ENCODE measurements around the gene OXA1L.
A peak's percentile ranks its signal among the peaks of the same experiment; 100 is the strongest.
"Not testable (repeated sequence)": the region's sequence is repeated elsewhere in the genome, so short reads cannot be mapped to it uniquely, and the experiment has no call there.

Gene OXA1L

DNA sequence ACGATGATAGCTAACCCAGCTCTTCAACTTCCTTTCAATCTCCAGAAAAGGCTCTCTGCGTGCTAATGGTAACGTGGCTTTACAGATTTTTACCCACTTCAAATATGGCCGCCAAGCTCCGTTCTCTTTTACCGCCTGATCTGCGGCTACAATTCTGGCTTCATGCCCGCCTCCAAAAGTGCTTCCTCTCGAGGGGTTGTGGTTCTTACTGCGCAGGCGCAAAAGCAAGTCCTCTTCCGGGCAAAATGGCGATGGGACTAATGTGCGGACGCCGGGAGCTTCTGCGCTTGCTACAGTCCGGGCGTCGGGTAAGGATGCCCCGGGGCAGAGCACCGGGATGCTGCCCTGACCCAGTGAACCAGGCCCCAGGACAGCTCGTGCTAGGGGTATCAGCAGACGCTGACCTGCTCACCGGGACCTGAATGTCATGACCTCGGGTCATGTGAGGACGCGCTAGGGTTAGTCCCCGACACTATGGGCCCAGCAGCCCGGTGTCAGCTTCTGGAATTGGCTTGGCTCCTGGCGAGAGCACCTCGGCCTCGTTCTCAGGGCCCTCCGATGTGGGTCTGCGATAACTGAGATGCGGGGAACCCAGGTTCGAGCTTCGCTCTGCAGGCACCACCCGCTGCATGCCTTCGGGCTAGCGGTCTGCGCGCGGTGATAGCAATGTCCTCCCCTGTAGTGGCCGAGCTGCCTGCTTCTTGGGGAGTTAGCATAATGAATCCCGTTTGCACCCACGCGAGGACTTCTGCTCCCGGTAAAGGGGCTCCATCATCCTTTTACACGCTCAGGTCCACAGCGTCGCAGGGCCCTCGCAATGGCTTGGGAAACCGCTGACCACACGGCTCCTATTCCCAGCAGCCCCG, at the start of gene OXA1L:
Gene OXA1L (plus strand): TSS at position 232 of the 866 bp plus-strand sequence. CDS start 14 bp downstream, at position 246.
- peak; percentile 90 to 93 (median 93) for DNase-seq (ENCODE audit: low read depth in 3 of 3)

- DNase-seq (ENCODE audit: low read depth in 3 of 3), result no peak
Observed at GRCh38 chr14:22718091-22718490, 48.4 kb upstream of the OXA1L start.

DNA sequence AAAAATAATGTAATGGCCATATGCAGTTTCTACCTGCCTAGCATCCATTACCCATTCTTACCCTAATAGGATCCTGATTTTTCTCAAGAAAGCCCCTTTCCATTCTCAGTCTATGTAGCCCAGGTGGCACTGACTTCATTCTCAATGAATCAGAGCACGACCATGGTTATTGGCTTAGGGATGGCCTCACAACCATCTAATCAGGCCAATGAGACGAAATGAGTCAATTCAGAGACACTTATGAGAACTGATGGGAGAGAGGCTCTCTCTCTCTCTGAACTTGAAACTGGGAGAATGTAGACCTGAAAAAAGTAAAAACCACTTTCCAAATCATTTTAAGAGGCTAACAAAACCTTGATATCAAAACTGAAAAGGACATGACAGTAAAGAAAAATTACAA, 45.3 kb upstream of the OXA1L start:
- DNase-seq (ENCODE audit: low read depth in 3 of 3), result no peak

DNA sequence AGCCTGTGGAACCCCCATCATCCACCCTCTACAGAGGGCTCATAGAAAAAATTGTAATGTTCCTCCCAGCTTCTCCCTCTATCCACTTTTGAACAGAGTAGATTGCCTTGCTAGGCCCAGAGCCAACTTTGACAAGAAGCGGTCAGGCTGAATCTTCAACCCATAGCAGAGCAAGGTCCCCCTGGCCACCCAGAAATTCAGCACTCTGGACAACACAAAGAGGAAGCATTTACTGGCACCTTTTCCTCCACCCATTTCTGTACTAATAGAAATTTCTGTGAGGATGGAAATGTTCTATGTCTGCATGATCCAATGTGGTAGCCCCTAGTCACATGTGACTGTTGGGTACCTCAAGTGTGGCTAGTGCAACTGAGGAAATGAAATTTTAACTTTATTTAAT, 42.7 kb upstream of the OXA1L start:
- no peak for DNase-seq (ENCODE audit: low read depth in 3 of 3)

GRCh38 chr14:22724847-22725246, 41.6 kb upstream of the OXA1L start:
- DNase-seq (ENCODE audit: low read depth in 3 of 3), result not testable (repeated sequence)

- DNase-seq (ENCODE audit: low read depth in 3 of 3), result not testable (repeated sequence)
Observed at GRCh38 chr14:22725374-22725773, 41.1 kb upstream of the OXA1L start.

DNA sequence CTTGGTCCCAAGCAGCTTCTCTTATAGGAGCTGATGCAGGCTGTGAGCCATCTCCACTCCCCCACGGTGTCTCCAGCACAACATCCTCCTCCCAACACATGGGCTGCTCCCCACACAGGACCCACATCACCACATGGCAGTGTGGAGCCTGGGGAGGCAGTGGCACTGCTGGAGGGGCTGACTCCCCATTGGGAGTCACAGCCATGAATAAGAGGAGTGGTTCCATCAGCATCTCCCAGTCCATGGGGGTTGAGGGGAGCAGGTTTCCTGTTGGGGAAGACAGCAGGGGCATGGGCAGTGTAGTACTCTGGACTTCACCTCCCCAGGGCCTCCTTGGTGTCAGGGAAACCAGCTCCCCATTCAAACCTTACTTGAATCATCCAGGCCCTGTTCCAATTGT, 40.5 kb upstream of the OXA1L start:
- no peak for DNase-seq (ENCODE audit: low read depth in 3 of 3)

DNA sequence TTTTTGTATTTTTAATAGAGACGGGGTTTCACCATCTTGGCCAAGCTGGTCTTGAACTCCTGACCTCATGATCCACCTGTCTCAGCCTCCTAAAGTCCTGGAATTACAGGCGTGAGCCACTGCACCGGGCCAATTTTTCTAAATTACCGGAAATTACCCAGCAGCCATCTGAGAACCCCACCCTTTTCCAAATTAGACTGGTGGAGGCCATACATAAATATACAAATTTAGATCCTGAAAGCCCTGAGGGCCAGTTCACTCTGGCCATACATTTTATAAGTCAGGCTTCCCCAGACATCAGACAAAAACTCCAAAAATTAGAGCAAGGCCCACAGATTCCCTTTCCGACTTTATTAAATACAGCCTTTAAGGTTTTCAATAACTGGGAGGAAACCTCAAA, 34.4 kb upstream of the OXA1L start:
- DNase-seq (ENCODE audit: low read depth in 3 of 3), result not testable (repeated sequence)

DNA sequence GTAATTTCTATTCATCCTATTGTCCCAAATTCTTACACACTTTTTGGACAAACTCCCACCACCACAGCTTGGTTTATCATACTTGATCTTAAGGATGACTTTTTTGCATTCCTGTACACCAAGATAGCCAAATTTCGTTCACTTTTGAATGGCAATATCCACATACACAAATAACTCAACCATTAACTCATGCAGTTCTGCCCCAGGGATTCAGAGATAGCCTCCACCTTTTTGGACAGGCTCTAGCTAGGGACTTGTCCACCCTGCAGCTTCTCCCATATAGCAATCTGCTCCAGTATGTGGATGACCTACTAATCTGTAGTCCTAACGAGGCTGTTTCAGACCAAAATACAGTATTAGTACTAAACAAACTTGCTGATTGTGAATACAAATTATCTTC, 32.7 kb upstream of the OXA1L start:
- no peak for DNase-seq (ENCODE audit: low read depth in 3 of 3)

DNA sequence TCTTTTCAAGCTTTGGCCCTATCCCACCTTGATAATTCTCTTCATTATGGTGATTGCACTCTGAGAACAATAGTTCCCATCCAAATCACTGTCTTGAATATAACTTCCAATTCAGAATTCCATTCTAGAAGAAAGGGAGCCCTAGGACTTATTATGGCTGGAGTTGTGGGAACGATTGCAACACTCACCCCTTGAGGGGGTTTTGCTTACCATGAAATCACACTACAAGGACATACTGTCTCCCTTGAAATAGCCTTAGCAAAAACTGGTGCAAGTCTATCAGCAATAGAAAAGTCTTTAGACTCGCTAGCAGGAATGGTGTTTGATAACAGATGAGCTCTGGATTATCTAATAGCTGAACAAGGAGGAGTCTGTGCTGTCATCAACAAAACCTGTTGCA, 31.4 kb upstream of the OXA1L start:
- DNase-seq (ENCODE audit: low read depth in 3 of 3), result no peak

DNA sequence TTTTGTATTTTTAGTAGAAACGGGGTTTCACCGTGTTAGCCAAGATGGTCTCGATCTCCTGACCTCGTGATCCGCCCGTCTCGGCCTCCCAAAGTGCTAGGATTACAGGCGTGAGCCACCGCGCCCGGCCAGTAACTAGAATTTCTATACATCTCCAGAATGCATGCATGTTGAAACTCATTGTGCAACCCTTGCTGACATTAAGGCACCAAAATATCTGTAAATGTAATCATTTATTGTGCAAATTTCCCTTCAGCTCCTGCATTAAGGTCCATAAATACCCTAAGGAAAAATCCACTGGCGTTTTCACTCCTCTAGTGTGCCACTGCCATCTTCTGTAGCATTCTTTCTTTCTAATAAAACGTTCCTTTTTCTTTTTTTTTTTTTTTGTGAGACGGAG, 30.1 kb upstream of the OXA1L start:
- not testable (repeated sequence) for DNase-seq (ENCODE audit: low read depth in 3 of 3)

DNA sequence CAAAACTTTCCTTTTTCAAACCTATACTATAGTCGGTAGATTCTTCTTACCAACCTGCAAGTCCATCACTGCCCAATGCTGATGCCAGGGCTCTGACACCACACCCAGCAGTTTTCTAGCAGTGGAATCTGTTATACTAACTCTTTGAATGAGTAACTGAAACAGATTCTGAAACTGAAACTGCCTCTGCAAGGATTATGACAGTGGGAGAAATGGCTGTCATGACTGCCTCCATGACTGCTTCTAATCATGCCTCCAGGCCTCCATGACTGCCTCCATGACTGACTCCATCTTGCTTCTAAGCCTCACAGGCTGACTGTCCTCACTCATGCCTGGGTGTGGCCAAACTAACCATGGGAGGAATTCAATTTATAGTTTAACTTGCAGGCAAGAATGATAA, 29.4 kb upstream of the OXA1L start:
- peak; percentile 13 to 43 (median 29) for DNase-seq (ENCODE audit: low read depth in 3 of 3)

DNA sequence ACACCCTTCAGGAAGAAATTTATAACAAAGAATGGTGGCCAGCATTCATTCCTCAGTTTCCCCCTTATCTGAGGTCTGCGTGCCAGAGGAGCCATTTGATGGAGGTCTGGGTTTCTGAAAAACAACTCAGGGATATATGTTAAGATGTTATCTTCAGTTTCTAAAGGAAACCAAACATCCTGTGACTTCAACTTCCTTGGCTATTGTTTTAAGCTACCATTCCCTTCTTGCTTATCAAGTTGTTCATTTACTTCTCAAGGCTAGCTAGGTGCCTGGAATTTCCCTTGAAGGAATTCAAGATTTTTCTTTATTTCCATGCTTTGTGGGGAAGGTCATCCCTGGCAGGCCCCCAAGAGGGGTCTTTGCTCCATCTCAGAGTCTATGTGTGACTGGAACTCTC, 27.1 kb upstream of the OXA1L start:
- no peak for DNase-seq (ENCODE audit: low read depth in 3 of 3)

- no peak for DNase-seq (ENCODE audit: low read depth in 3 of 3)
Observed at GRCh38 chr14:22740020-22740419, 26.5 kb upstream of the OXA1L start.

GRCh38 chr14:22747769-22748168, 18.7 kb upstream of the OXA1L start:
- no peak for DNase-seq (ENCODE audit: low read depth in 3 of 3)

GRCh38 chr14:22748206-22748605, 18.3 kb upstream of the OXA1L start:
- DNase-seq (ENCODE audit: low read depth in 3 of 3), result no peak

GRCh38 chr14:22748631-22749068, 17.8 kb upstream of the OXA1L start:
- DNase-seq (ENCODE audit: low read depth in 3 of 3), result no peak

GRCh38 chr14:22752422-22752821, 14.1 kb upstream of the OXA1L start:
- no peak for DNase-seq (ENCODE audit: low read depth in 3 of 3)

- no peak for DNase-seq (ENCODE audit: low read depth in 3 of 3)
Observed at GRCh38 chr14:22753586-22753985, 12.9 kb upstream of the OXA1L start.

GRCh38 chr14:22757972-22758650, 8.4 kb upstream of the OXA1L start:
- DNase-seq (ENCODE audit: low read depth in 3 of 3), result not testable (repeated sequence)

GRCh38 chr14:22761734-22762133, 4.8 kb upstream of the OXA1L start:
- no peak for DNase-seq (ENCODE audit: low read depth in 3 of 3)

DNA sequence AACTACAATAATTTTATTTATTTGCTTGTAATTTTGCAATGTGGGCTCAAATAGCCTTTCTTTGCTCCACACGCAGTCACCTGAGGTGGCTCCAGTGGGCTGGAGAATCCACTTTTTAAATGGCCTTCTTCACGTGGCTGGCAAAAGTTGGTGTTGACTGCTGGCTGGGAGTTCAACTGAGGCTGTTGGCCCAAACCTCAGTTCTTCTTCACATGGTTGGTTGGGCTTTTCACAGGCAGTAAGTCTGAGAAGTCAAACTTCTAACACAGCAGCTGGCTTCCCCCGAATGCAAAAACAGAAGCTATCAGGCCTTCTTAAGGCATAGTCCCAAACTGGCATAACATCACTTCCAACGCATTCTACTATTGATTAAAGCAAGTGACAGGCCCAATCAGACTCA, 2.1 kb upstream of the OXA1L start:
- DNase-seq (ENCODE audit: low read depth in 3 of 3), result no peak

- DNase-seq (ENCODE audit: low read depth in 3 of 3), result peak in 1 of 3 donors; percentile 31
Observed at GRCh38 chr14:22767323-22767589, 768 bp downstream of the OXA1L start.

Data from stimulated activated CD4-positive, alpha-beta T cell treated with anti-CD3 and anti-CD28 coated beads, TNF-alpha, amount 100 ng/mL, for 48 hours (primary cell).